Measurements from ENCODE around the gene FRS3. TPM values are rescaled to one million over a fixed set of nuclear protein-coding genes. Genes with fewer than 3 reads are reported as not detected.
A peak's percentile ranks its signal among the peaks of the same experiment; 100 is the strongest.

The FRS3 gene
- total RNA-seq (1 to 10 TPM; 2.6 to 8.4 (median 6.2) TPM), polyA plus RNA-seq (1 to 10 TPM in 1 of 2 donors, under 1 TPM in 1; 1.00 to 6.8 TPM)
- long read RNA-seq, donor 1, partial matches to known transcripts: 0 of 2 reads
- long read RNA-seq, donor 1, other reads (novel, unspliced or antisense): 2 of 2 reads
- long read RNA-seq, donor 2, partial matches to known transcripts: 0 of 1 reads
- long read RNA-seq, donor 2, other reads (novel, unspliced or antisense): 0 of 1 reads
- long read RNA-seq, donor 3, transcript FRS3-202 (7 exons, 2,174 nt): major isoform, 9 of 23 reads
- long read RNA-seq, donor 3, partial matches to known transcripts: 6 of 23 reads
- long read RNA-seq, donor 3, other reads (novel, unspliced or antisense): 8 of 23 reads

GRCh38 chr6:41779788-41780550 is at the start of gene FRS3:
FRS3 (minus strand) TSS chr6:41779900; CDS start chr6:41776987, 2,913 bp downstream.
- DNase-seq: peak; percentile 98 to 99 (median 99)
- H3K9me3 ChIP-seq: no peaks in the 10 kb centered on the region
- H3K36me3 ChIP-seq: no peaks in the 10 kb centered on the region
- 1% methylated on average over 54 to 73 of the region's 73 CpGs for WGBS, 3 donors
- H3K27ac ChIP-seq: peak within 1 kb of the TSS; percentile 26 to 65
- peak within 1 kb of the TSS; percentile 75 for H3K4me3 ChIP-seq
- no peaks in the 10 kb centered on the region for H3K27me3 ChIP-seq
- peaks cover 4% of the 10 kb centered on the region for H3K4me1 ChIP-seq (ENCODE audit: insufficient read depth)
- intact Hi-C loops (cut with DNase I): loop anchor here in 2 of 4 donors (5.0 to 10.0 kb wide), 3 partner anchors 145 to 262 kb away; partner anchors contain the start of genes BYSL (in 1 of the 2) and MED20 (in 1 of the 2)
- TF ChIP-seq POLR2A (IDR thresholded peaks at IDR 0.05) (peak; percentile 39), EP300 (IDR thresholded peaks at IDR 0.05) (no peak), CTCF (IDR thresholded peaks at IDR 0.05) (peak; percentile 93 to 97 (median 94))

- H3K27ac ChIP-seq: no peak overlapping the region
- 90 to 93% (median 92%) methylated on average over 2 of the region's 2 CpGs for WGBS, 3 donors
- TF ChIP-seq POLR2A (IDR thresholded peaks at IDR 0.05) (no peak), CTCF (IDR thresholded peaks at IDR 0.05) (no peak), EP300 (IDR thresholded peaks at IDR 0.05) (no peak)
- no peak for DNase-seq
- intact Hi-C loops (cut with DNase I): no loop called here
- H3K36me3 ChIP-seq: no peaks in the 10 kb centered on the region
- H3K9me3 ChIP-seq: no peaks in the 10 kb centered on the region
- H3K4me1 ChIP-seq (ENCODE audit: insufficient read depth): no peaks in the 10 kb centered on the region
- no peaks in the 10 kb centered on the region for H3K27me3 ChIP-seq
- no peak overlapping the region for H3K4me3 ChIP-seq
These were observed 46.8 kb upstream of the FRS3 start for GRCh38 chr6:41826343-41827022.

GRCh38 chr6:41824571-41825569 is 45.2 kb upstream of the FRS3 start:
- DNase-seq: no peak
- Histone ChIP-seq H3K4me3 (no peak overlapping the region), H3K27ac (no peak overlapping the region), H3K27me3 (no peaks in the 10 kb centered on the region), H3K36me3 (no peaks in the 10 kb centered on the region), H3K4me1 (ENCODE audit: insufficient read depth) (no peaks in the 10 kb centered on the region), H3K9me3 (no peaks in the 10 kb centered on the region)
- WGBS, 3 donors: 87 to 95% (median 90%) methylated on average over 13 of the region's 13 CpGs
- intact Hi-C loops (cut with DNase I): no loop called here
- TF ChIP-seq CTCF (IDR thresholded peaks at IDR 0.05) (no peak), EP300 (IDR thresholded peaks at IDR 0.05) (no peak), POLR2A (IDR thresholded peaks at IDR 0.05) (no peak)
